HL-60 (cell line): Measurements from ENCODE around the gene LHFPL6.
"Not testable (repeated sequence)": the region's sequence is repeated elsewhere in the genome, so short reads cannot be mapped to it uniquely, and the experiment has no call there.

Source experiments
- DNase-seq, 2 experiments: peaks; one replicate each; pipeline ENCODE4 v3.0.0-alpha.2; 2010 to 2020; ENCODE audit warnings: low read depth in 1 of 2, low spot score in 1 of 2
- H3K27ac ChIP-seq: fragments of 250-450 bp; sonication (Bioruptor Pico); replicated peaks from 2 replicates; pipeline ENCODE4 v1.5.1; 2020; ENCODE audit warnings: mild to moderate bottlenecking, moderate library complexity
- H3K27me3 ChIP-seq: fragments of 250-450 bp; sonication (Bioruptor Pico); 2 replicates; pipeline ENCODE4 v1.5.1; 2021; ENCODE audit warnings: mild to moderate bottlenecking, moderate library complexity; ENCODE audit not compliant: insufficient read depth, poor library complexity, severe bottlenecking
- H3K4me3 ChIP-seq: replicated peaks from 2 replicates; pipeline ENCODE4 v1.5.1; 2011; ENCODE audit warnings: mild to moderate bottlenecking, control low read depth, low read length; ENCODE audit not compliant: insufficient read depth
- CTCF ChIP-seq: IDR thresholded peaks from one replicate; pipeline ENCODE4 v1.5.1; 2011; ENCODE audit warnings: low read length, control low read depth, inconsistent platforms; ENCODE audit not compliant: insufficient read depth
- GABPA ChIP-seq: IDR thresholded peaks from 2 replicates; pipeline ENCODE4 v1.6.1; 2012; ENCODE audit warnings: low read depth
- POLR2AphosphoS5 ChIP-seq: IDR thresholded peaks from 2 replicates; pipeline ENCODE4 v1.6.1; 2012; ENCODE audit warnings: low read depth
- SPI1 ChIP-seq: IDR thresholded peaks from 2 replicates; pipeline ENCODE4 v1.6.1; 2012; ENCODE audit warnings: low read depth, mild to moderate bottlenecking, borderline replicate concordance
- TF ChIP-seq, protein P1 (sequence below): IDR thresholded peaks from 2 replicates; pipeline ENCODE4 v1.6.1; 2012; ENCODE audit warnings: low read depth; ENCODE audit not compliant: insufficient replicate concordance

Gene LHFPL6

GRCh38 chr13:39345982-39346381 lies 257.0 kb downstream of the LHFPL6 start:
- DNase-seq: no peak
- Histone ChIP-seq H3K4me3 (no peak overlapping the region), H3K27me3 (no peaks in the 10 kb centered on the region), H3K27ac (no peak overlapping the region)
- TF ChIP-seq, protein P1, sequence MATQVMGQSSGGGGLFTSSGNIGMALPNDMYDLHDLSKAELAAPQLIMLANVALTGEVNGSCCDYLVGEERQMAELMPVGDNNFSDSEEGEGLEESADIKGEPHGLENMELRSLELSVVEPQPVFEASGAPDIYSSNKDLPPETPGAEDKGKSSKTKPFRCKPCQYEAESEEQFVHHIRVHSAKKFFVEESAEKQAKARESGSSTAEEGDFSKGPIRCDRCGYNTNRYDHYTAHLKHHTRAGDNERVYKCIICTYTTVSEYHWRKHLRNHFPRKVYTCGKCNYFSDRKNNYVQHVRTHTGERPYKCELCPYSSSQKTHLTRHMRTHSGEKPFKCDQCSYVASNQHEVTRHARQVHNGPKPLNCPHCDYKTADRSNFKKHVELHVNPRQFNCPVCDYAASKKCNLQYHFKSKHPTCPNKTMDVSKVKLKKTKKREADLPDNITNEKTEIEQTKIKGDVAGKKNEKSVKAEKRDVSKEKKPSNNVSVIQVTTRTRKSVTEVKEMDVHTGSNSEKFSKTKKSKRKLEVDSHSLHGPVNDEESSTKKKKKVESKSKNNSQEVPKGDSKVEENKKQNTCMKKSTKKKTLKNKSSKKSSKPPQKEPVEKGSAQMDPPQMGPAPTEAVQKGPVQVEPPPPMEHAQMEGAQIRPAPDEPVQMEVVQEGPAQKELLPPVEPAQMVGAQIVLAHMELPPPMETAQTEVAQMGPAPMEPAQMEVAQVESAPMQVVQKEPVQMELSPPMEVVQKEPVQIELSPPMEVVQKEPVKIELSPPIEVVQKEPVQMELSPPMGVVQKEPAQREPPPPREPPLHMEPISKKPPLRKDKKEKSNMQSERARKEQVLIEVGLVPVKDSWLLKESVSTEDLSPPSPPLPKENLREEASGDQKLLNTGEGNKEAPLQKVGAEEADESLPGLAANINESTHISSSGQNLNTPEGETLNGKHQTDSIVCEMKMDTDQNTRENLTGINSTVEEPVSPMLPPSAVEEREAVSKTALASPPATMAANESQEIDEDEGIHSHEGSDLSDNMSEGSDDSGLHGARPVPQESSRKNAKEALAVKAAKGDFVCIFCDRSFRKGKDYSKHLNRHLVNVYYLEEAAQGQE: no peak
- TF ChIP-seq CTCF: no peak
- TF ChIP-seq GABPA: no peak
- TF ChIP-seq POLR2AphosphoS5: no peak
- no peak for TF ChIP-seq SPI1

DNA sequence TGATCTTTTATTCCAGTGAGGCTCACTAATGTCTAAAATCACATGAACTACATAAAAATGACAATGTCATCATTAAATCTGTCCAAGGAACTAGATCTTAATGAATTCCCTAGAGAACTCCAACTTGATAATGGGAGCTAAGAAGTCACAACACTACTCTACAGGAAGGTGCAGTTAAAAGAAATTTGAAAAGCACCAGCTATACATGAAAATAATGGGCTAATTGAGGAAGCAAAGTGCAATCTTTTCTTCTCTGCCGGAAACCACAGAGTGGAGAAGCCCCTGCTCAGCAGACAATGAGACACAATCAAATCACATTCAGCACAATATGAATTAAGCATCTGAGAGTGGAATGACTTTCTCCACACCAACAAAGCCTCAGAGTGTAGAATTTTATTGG lies 261.7 kb downstream of the LHFPL6 start:
- DNase-seq: no peak
- H3K4me3 ChIP-seq: no peak overlapping the region
- no peak for TF ChIP-seq GABPA
- TF ChIP-seq POLR2AphosphoS5: no peak
- TF ChIP-seq CTCF: no peak
- TF ChIP-seq, protein P1: no peak
- no peak for TF ChIP-seq SPI1
- no peak overlapping the region for H3K27ac ChIP-seq
- no peaks in the 10 kb centered on the region for H3K27me3 ChIP-seq

DNA sequence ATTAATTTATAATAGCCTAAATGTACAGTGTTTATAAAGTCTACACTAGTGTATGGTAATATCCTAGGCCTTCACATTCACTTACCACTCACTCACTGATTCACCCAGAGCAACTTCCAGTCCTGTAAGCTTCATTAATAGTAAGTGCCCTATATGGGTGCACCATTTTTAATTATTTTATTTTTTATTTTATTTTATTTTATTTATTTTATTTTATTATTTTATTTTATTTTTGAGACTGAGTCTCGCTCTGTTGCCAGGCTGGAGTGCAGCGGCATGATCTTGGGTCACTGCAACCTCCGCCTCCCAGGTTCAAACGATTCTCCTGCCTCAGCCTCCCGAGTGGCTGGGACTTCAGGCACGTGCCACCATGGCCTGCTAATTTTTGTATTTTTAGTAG lies 264.9 kb downstream of the LHFPL6 start:
- H3K27ac ChIP-seq, H3K4me3 ChIP-seq, DNase-seq, H3K27me3 ChIP-seq: not testable (repeated sequence)

GRCh38 chr13:39336937-39337336 lies 266.1 kb downstream of the LHFPL6 start:
- no peak for DNase-seq
- Histone ChIP-seq H3K27me3 (no peaks in the 10 kb centered on the region), H3K4me3 (no peak overlapping the region), H3K27ac (no peak overlapping the region)
- TF ChIP-seq, protein P1: no peak
- TF ChIP-seq CTCF (no peak), GABPA (no peak), POLR2AphosphoS5 (no peak), SPI1 (no peak)
